GOT3 (cell line): Measurements from ENCODE around the gene SFTPB.

Experiments used
- DNase-seq: peaks from one replicate; lab custom pipeline; 2025; ENCODE audit warnings: mixed read lengths; lab: John Stamatoyannopoulos, UW

SFTPB gene

GRCh38 chr2:85611705-85612587, 56.1 kb downstream of the SFTPB start, which contains the start of gene C2orf68:
TSS of gene C2orf68 (minus strand) at chr2:85612066. CDS start at chr2:85611984, 82 bp downstream.
- peak; percentile 59 for DNase-seq

GRCh38 chr2:85611217-85611704, 56.7 kb downstream of the SFTPB start:
- no peak for DNase-seq
